ENCODE measurements around the gene AKR1C1. TPM values are rescaled to one million over a fixed set of nuclear protein-coding genes. Genes with fewer than 3 reads are reported as not detected.

Gene AKR1C1
- total RNA-seq (2022; extraction: Qiagen RNA extraction), result 467 to 583 TPM (median 558 TPM) in 5 replicates

GRCh38 chr10:4962876-4963814, at the start of gene AKR1C1:
Gene AKR1C1, plus strand, starts transcription at chr10:4963415. Its CDS starts 30 bp downstream, at chr10:4963445.

GRCh38 chr10:5003127-5004029, 40.2 kb downstream of the AKR1C1 start, which contains the start of gene AKR1C2:
Gene AKR1C2, minus strand, starts transcription at chr10:5003857. Its CDS starts 22 bp downstream, at chr10:5003835.

Other genes with a start within 250 kb of the AKR1C1 start
- gene AKR1E2, start 137.2 kb upstream of the AKR1C1 start, total RNA-seq (2022; extraction: Qiagen RNA extraction), result 4.5 to 6.4 TPM (median 6.0 TPM) in 5 replicates
- 3,370 to 4,443 TPM (median 3,626 TPM) in 5 replicates for gene AKR1C2, start 40.4 kb downstream of the AKR1C1 start, total RNA-seq (2022; extraction: Qiagen RNA extraction)
- gene AKR1C3, start 131.0 kb downstream of the AKR1C1 start, total RNA-seq (2022; extraction: Qiagen RNA extraction), result 1,062 to 1,196 TPM (median 1,121 TPM) in 5 replicates
- 0.08 to 0.25 TPM in 2 of 5 replicates, not detected in the others for gene AKR1C8, start 221.7 kb downstream of the AKR1C1 start, total RNA-seq (2022; extraction: Qiagen RNA extraction)
- gene AKR1C4, start 233.4 kb downstream of the AKR1C1 start, total RNA-seq (2022; extraction: Qiagen RNA extraction), result 0.13 to 0.49 TPM (median 0.36 TPM) in 5 replicates

Measured in A549 treated with AZD2906 at 1 μM for 4 hours (cell line).